HG02840 (cell line): ENCODE measurements around the gene URB2.
"Not testable (repeated sequence)": the region's sequence is repeated elsewhere in the genome, so short reads cannot be mapped to it uniquely, and the experiment has no call there.

Experiments
- ATAC-seq: cut with Tn5 transposase; IDR thresholded peaks from one replicate; pipeline ENCODE4 v1.9.1; 2021; ENCODE audit warnings: mild to moderate bottlenecking, moderate library complexity, moderate number of reproducible peaks; ENCODE audit not compliant: unreplicated experiment, low FRiP score

The URB2 gene

GRCh38 chr1:229613938-229614337 is 12.1 kb upstream of the URB2 start:
- no peak for ATAC-seq

- ATAC-seq: no peak
Observed at GRCh38 chr1:229614701-229615100, 11.3 kb upstream of the URB2 start.

GRCh38 chr1:229617351-229618100 is 8.5 kb upstream of the URB2 start:
- ATAC-seq: no peak

GRCh38 chr1:229619002-229619401 is 7.0 kb upstream of the URB2 start:
- ATAC-seq: no peak

GRCh38 chr1:229619614-229620013 is 6.4 kb upstream of the URB2 start:
- ATAC-seq: no peak

- no peak for ATAC-seq
Observed at GRCh38 chr1:229620876-229621275, 5.2 kb upstream of the URB2 start.

- no peak for ATAC-seq
Observed at GRCh38 chr1:229621663-229622062, 4.4 kb upstream of the URB2 start.

- not testable (repeated sequence) for ATAC-seq
Observed at GRCh38 chr1:229622641-229623120, 3.4 kb upstream of the URB2 start.

GRCh38 chr1:229623225-229623624 is 2.8 kb upstream of the URB2 start:
- no peak for ATAC-seq

GRCh38 chr1:229623838-229624237 is 2.2 kb upstream of the URB2 start:
- no peak for ATAC-seq

GRCh38 chr1:229624521-229625070 is 1.5 kb upstream of the URB2 start:
- no peak for ATAC-seq

GRCh38 chr1:229625071-229625914 is 754 bp upstream of the URB2 start:
- ATAC-seq: peak; percentile 34

GRCh38 chr1:229627003-229627402 is 956 bp downstream of the URB2 start:
- ATAC-seq: no peak

GRCh38 chr1:229629261-229629660 is 3.2 kb downstream of the URB2 start:
- ATAC-seq: no peak

GRCh38 chr1:229631148-229631547 is 5.1 kb downstream of the URB2 start:
- ATAC-seq: no peak

GRCh38 chr1:229631966-229632365 is 5.9 kb downstream of the URB2 start:
- ATAC-seq: no peak

- no peak for ATAC-seq
Observed at GRCh38 chr1:229636042-229636441, 10.0 kb downstream of the URB2 start.

GRCh38 chr1:229637746-229638145 is 11.7 kb downstream of the URB2 start:
- no peak for ATAC-seq

GRCh38 chr1:229640455-229640854 is 14.4 kb downstream of the URB2 start:
- ATAC-seq: no peak

GRCh38 chr1:229641306-229641705 is 15.3 kb downstream of the URB2 start:
- no peak for ATAC-seq

- ATAC-seq: no peak
Observed at GRCh38 chr1:229642376-229642775, 16.3 kb downstream of the URB2 start.
